GM19043 (cell line): ENCODE data around the gene FBXO24.
"Not testable (repeated sequence)": the region's sequence is repeated elsewhere in the genome, so short reads cannot be mapped to it uniquely, and the experiment has no call there.

Source experiments
- ATAC-seq: cut with Tn5 transposase; IDR thresholded peaks from one replicate; pipeline ENCODE4 v1.9.1; 2021; ENCODE audit warnings: low read depth; ENCODE audit not compliant: unreplicated experiment

FBXO24 gene

GRCh38 chr7:100559127-100559526 is 27.0 kb upstream of the FBXO24 start:
- ATAC-seq = no peak

GRCh38 chr7:100561491-100562194 is 24.5 kb upstream of the FBXO24 start:
- ATAC-seq = no peak

GRCh38 chr7:100562195-100563099 is 23.7 kb upstream of the FBXO24 start:
- no peak for ATAC-seq

- ATAC-seq = no peak
Measured at GRCh38 chr7:100563100-100563564, 23.0 kb upstream of the FBXO24 start.

GRCh38 chr7:100563809-100564400 is 22.2 kb upstream of the FBXO24 start:
- no peak for ATAC-seq

GRCh38 chr7:100564405-100564804 is 21.7 kb upstream of the FBXO24 start:
- not testable (repeated sequence) for ATAC-seq

GRCh38 chr7:100565133-100565571 is 21.0 kb upstream of the FBXO24 start:
- ATAC-seq = no peak

- no peak for ATAC-seq
Measured at GRCh38 chr7:100566018-100566531, 20.1 kb upstream of the FBXO24 start.

GRCh38 chr7:100567031-100567730 is 18.9 kb upstream of the FBXO24 start:
- ATAC-seq = no peak

GRCh38 chr7:100567751-100568175 is 18.4 kb upstream of the FBXO24 start:
- no peak for ATAC-seq

- ATAC-seq = no peak
Measured at GRCh38 chr7:100568176-100568895, 17.8 kb upstream of the FBXO24 start.

GRCh38 chr7:100568896-100569844 is 17.0 kb upstream of the FBXO24 start:
- no peak for ATAC-seq

- ATAC-seq = no peak
Measured at GRCh38 chr7:100570954-100571828, 14.9 kb upstream of the FBXO24 start.

GRCh38 chr7:100571829-100572116 is 14.4 kb upstream of the FBXO24 start:
- no peak for ATAC-seq

GRCh38 chr7:100572281-100572948 is 13.7 kb upstream of the FBXO24 start:
- no peak for ATAC-seq

- no peak for ATAC-seq
Measured at GRCh38 chr7:100572949-100573675, 13.0 kb upstream of the FBXO24 start.
